ENCODE results near the gene ARHGDIA.

ARHGDIA gene

DNA sequence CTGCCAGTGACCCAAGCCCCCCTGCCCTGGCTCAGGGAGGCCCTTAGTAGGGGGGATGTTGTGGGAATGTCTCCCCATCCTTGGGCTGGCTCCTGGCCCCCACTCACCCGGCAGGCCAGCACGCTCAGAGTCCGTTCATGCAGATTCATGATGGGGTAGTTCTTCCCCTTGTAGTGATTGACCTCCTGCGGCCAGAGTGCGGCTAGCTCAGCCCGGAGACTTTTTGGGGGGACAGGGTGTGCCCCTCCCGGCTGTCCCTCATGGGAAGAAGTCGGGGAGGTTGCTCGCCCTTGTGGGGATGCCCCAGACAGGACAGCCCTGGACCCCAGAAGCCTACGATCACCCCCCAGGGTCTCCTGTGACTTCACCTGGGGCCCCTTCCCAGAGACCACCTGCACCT, 34.9 kb upstream of the ARHGDIA start:
- no peak for DNase-seq

- DNase-seq = no peak
These were observed 34.3 kb upstream of the ARHGDIA start for GRCh38 chr17:81905424-81905875.

GRCh38 chr17:81904600-81905423, 33.7 kb upstream of the ARHGDIA start:
- DNase-seq = no peak

- DNase-seq = no peak
These were observed 32.9 kb upstream of the ARHGDIA start for GRCh38 chr17:81903896-81904599.

DNA sequence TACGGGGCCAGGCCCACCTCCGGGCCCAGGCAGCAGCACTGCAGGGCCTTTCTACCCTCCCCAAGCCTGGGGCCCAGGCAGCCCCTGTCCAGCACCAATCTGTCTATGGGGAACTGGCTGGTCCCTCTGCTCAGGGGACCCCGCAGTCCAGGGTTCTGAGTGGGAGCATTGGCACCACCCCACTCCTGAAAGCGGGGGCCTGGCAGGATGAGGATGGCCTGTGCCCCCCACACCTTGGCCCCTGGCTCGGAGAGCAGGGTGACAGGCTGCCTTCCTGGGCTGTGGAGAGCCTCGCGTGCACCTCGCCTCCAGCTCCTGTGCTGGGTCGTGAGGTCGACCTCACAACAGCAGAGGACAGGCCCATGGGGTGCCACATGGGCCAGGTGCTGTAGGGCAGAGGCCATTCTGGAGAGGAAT, 32.3 kb upstream of the ARHGDIA start:
- no peak for DNase-seq

GRCh38 chr17:81902653-81903414, 31.7 kb upstream of the ARHGDIA start:
- peak; percentile 30 for DNase-seq

DNA sequence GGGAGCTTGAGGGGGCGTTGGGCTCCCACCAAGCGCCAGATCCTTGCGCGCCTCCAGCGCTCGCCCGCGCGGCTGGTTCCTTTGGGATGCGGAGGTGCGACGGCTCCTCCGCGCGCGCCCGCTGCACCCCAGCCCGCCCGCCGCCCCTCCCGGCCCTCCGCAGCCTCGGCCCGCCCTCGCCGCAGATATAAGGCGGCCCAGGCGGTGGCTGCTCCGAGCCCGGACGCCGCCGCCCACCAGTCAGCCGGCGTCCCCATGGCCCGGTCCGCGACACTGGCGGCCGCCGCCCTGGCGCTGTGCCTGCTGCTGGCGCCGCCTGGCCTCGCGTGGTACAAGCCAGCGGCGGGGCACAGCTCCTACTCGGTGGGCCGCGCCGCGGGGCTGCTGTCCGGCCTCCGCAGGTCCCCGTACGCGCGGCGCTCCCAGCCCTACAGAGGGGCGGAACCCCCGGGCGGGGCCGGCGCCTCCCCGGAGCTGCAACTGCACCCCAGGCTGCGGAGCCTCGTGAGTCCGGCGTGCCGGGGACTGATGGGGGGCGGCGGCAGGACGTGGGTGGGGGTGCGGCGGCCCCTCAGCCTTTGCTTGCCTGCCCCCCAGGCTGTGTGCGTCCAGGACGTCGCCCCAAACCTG, 31.0 kb upstream of the ARHGDIA start, which contains the start of gene NPB:
TSS of gene NPB (plus strand) at position 216 of the 630 bp plus-strand sequence. CDS start at position 256, 40 bp downstream.
- peak; percentile 76 for DNase-seq

- DNase-seq = peak; percentile 2
These were observed 30.3 kb upstream of the ARHGDIA start for GRCh38 chr17:81901167-81902022.

GRCh38 chr17:81900181-81900820, 29.2 kb upstream of the ARHGDIA start:
- no peak for DNase-seq

GRCh38 chr17:81899514-81900166, 28.5 kb upstream of the ARHGDIA start:
- DNase-seq = no peak

DNA sequence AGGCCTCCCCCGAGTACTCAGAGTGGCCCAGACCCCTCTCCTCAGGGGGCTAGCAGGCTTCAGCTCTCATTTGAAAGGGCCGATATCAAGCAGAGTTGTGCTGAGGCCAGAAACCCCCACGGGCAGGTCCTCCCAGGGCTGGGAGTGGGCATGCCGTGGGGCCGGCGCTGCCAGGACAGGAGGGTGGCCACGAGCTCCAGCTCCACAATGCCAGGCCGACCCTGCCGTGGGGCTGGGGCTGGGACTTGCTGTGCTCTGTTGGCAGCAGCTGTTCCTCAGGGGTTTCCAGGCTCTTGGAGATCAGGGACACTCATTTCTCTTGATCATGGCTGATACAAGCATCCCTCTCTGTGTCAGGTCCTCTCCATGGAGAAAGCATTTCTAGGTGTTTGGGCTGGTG, 27.7 kb upstream of the ARHGDIA start:
- no peak for DNase-seq

DNA sequence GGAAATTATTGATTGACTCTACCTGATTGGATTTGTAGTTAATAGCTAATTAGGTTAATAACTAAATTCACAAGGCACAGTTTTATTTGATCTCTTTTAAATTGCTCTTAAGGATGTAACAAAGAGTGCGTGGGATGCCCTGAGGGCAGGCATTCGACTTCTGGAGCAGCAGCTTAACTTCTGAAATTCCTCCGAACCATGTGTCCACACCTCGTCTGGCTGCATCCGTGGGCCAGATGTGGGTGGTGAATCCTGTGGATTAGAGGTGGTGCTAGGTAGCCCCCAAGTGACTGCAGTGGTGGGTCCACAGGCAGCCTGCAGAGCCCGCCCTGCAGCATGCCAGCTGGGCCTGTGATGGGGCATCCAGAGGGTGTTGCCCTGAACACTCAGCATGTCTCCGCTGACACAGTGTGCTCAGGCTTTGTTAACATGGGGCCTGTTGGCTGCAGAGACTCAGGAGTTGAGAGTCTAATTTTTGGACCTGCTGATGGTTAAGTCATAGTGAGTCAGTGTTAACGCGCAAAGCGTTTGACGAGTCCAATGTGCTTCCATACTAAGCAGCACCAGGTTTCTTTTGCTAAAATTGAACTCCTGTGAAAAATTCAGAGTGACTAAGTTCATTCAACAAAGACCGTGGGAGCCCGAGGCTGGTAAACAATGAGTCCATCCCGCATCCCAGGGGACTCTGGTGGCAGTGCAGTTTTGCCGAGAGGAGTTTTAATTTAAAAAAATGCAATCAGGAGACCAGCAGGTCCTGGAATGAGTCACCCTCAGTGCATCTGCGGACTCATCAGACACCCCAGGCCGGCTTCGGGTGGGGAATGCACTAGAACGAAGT, 27.1 kb upstream of the ARHGDIA start:
- DNase-seq = no peak

- DNase-seq = no peak
These were observed 24.3 kb upstream of the ARHGDIA start for GRCh38 chr17:81895400-81895799.

- DNase-seq = no peak
These were observed 20.1 kb upstream of the ARHGDIA start for GRCh38 chr17:81891303-81891552.

DNA sequence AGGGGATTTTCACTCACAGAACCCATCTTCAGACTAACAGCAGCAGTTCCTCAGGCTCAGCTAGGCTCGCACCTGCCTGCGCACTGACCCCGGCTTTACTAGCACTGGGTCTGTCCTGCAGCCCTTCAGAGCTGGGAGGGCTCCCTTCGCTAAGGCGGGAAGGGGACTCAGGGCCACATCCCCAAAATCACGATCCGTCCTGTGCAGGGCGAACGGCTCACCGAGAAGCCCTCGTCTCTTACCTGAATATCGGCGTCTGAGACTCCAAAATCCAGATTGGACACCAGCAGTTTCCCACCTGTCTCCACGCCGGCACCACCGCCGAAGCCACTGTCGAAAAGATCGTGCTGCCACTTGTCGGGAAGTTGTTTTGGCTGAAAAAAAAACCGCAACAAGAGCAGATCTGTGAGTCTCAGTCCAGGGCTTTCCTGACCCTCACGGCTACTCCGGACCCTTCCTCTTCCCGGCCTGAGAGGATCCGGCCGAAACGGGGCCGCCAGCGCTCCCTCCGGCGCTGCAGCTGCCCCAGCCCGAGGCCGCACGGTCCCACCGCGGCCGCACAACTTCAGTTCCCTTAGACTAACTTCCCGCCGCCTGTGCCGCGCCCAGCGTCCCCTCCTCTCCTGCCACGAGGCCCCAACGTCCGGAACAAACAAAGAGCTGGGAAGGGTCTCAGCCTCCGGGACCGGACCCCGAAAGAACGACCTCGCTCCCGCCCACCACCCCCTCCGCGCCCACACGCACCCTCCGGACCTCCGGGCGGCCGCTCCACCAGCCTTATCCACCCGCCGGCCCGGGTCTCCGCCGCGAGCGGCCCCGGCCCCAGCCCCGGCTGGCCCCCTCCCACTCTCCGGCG, 19.5 kb upstream of the ARHGDIA start:
- DNase-seq = peak; percentile 57

GRCh38 chr17:81889602-81890001, 18.5 kb upstream of the ARHGDIA start:
- DNase-seq = no peak

GRCh38 chr17:81888988-81889595, 18.0 kb upstream of the ARHGDIA start:
- DNase-seq = no peak
